Stimulated activated CD4-positive, alpha-beta T cell treated with anti-CD3 and anti-CD28 coated beads, Interleukin-2, amount 100 ng/mL, for 48 hours (primary cell): ENCODE measurements around the gene SH3D19.
"Not testable (repeated sequence)": the region's sequence is repeated elsewhere in the genome, so short reads cannot be mapped to it uniquely, and the experiment has no call there.

Experiments
- DNase-seq, 2 donors: peaks; one replicate each; pipeline ENCODE4 v3.0.0-alpha.2; 2020

The SH3D19 gene

GRCh38 chr4:151267104-151267503 lies 58.3 kb downstream of the SH3D19 start:
- DNase-seq = no peak

GRCh38 chr4:151266497-151266896 lies 58.9 kb downstream of the SH3D19 start:
- no peak for DNase-seq

GRCh38 chr4:151263455-151263854 lies 62.0 kb downstream of the SH3D19 start:
- no peak for DNase-seq

- DNase-seq = no peak
Measured at GRCh38 chr4:151260526-151260925, 64.9 kb downstream of the SH3D19 start.

- no peak for DNase-seq
Measured at GRCh38 chr4:151259752-151260151, 65.7 kb downstream of the SH3D19 start.

GRCh38 chr4:151257704-151258103 lies 67.7 kb downstream of the SH3D19 start:
- DNase-seq = no peak

GRCh38 chr4:151256134-151256533 lies 69.3 kb downstream of the SH3D19 start:
- no peak for DNase-seq

GRCh38 chr4:151255680-151256079 lies 69.7 kb downstream of the SH3D19 start:
- DNase-seq = not testable (repeated sequence)

GRCh38 chr4:151255226-151255625 lies 70.2 kb downstream of the SH3D19 start:
- not testable (repeated sequence) for DNase-seq

- DNase-seq = no peak
Measured at GRCh38 chr4:151251603-151252304, 73.7 kb downstream of the SH3D19 start.

- DNase-seq = no peak
Measured at GRCh38 chr4:151250706-151251105, 74.7 kb downstream of the SH3D19 start.

GRCh38 chr4:151248519-151248918 lies 76.9 kb downstream of the SH3D19 start:
- DNase-seq = no peak

- no peak for DNase-seq
Measured at GRCh38 chr4:151247395-151247794, 78.0 kb downstream of the SH3D19 start.

GRCh38 chr4:151246742-151247141 lies 78.7 kb downstream of the SH3D19 start:
- DNase-seq = no peak

GRCh38 chr4:151242305-151242704 lies 83.1 kb downstream of the SH3D19 start:
- DNase-seq = no peak

GRCh38 chr4:151239608-151240007 lies 85.8 kb downstream of the SH3D19 start:
- DNase-seq = no peak

- no peak for DNase-seq
Measured at GRCh38 chr4:151238477-151238876, 86.9 kb downstream of the SH3D19 start.

- no peak for DNase-seq
Measured at GRCh38 chr4:151236036-151236435, 89.4 kb downstream of the SH3D19 start.

GRCh38 chr4:151235373-151235772 lies 90.0 kb downstream of the SH3D19 start:
- DNase-seq = not testable (repeated sequence)

- no peak for DNase-seq
Measured at GRCh38 chr4:151233600-151233999, 91.8 kb downstream of the SH3D19 start.

- no peak for DNase-seq
Measured at GRCh38 chr4:151231915-151232595, 93.3 kb downstream of the SH3D19 start.

GRCh38 chr4:151228189-151229119 lies 97.0 kb downstream of the SH3D19 start:
- no peak for DNase-seq

GRCh38 chr4:151227731-151228130 lies 97.7 kb downstream of the SH3D19 start:
- DNase-seq = no peak
